ENCODE measurements around the gene GJD3.

Gene GJD3

DNA sequence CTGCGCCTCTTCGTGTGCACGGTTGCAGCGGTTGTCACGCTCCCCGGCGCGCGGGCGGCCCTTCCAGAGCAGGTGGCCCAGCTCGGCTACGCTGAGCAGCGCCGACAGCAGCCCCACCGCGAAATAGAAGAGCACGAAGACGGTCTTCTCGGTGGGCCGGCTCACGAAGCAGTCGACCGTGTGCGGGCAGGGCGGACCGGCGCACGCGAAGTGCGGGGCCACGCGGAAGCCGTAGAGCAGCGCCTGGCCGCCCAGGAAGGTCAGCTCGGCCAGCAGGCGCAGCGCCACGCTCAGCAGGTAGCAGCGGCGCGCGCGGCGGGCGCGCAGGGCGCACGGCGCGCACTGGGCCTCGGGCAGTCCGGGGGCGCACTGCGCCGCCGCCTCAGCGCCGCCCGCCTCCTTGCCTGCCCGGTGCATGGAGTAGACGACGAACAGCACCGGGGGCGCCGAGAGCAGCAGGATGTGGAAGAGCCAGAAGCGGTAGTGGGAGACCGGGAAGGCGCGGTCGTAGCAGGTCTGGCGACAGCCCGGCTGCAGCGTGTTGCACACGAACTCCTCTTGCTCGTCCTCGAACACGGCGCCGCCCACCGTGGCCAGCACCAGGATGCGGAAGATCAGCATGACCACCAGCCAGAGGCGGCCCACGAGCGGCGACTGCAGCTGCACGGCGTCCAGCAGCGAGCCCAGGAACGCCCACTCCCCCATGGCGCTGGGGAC, 1.3 kb downstream of the GJD3 start:
- H3K27me3 ChIP-seq (ENCODE audit: low read depth): no peaks in the 10 kb centered on the region
- peaks cover 2% of the 10 kb centered on the region; the same call in 1 of the 2 replicates for H3K4me1 ChIP-seq
- in situ Hi-C loops (cut with MboI; ENCODE audit: low sequenced_read_pairs): loop anchor here (5.0 kb wide), 1 partner anchor 169 kb away; no protein-coding TSS in a partner anchor
- peak in 1 of 2 experiments; percentile 32 for DNase-seq (ENCODE audit: low spot score in 2 of 2)
- H3K9me3 ChIP-seq: no peaks in the 10 kb centered on the region
- no peaks in the 10 kb centered on the region for H3K36me3 ChIP-seq (replicated peaks)
- H3K4me3 ChIP-seq: peak overlapping the region; percentile 33

GRCh38 chr17:40362696-40363110, 1.8 kb downstream of the GJD3 start:
- H3K4me1 ChIP-seq: peaks cover 2% of the 10 kb centered on the region; the same call in 1 of the 2 replicates
- no peaks in the 10 kb centered on the region for H3K27me3 ChIP-seq (ENCODE audit: low read depth)
- no peaks in the 10 kb centered on the region for H3K36me3 ChIP-seq (replicated peaks)
- no peaks in the 10 kb centered on the region for H3K9me3 ChIP-seq
- in situ Hi-C loops (cut with MboI; ENCODE audit: low sequenced_read_pairs): loop anchor here (5.0 kb wide), 1 partner anchor 170 kb away; no protein-coding TSS in a partner anchor
- DNase-seq (ENCODE audit: low spot score in 2 of 2): peak; percentile 69 to 88
- H3K4me3 ChIP-seq: peak overlapping the region; percentile 33

DNA sequence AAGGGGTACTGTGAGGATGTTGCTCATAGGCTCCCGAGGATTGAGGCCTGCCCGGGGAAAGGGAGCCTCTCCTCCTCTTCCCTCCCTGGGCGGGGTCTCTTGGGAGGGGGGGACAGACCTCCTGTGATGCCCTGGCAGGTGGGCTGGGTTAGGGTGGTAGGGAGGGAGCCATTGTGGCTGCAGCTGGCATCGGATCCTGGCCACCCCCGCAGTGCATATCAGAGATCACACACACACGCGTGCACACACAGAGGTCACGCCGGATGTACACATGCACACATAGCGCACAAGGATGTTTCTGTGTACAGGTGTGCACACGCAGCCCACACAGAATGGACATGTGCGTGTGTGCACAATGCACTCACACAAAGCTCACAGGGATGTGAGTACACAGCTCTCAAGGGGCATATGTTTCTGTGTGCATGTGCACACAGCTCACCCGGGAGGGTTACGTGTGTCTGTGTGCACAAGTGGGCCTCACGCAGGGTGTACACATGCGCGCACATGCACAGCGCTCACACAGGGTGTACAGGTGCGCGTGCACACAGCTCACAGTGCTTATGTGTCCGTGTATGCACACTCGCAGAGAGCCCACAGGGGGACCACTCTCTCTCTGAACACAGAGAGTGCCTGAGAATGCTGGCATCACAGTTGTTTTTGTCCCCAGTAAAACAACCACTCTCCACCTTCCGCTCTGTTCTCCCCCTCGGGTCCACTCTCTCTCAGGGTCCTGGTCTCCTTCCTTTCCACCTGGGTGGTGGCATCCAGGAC, 2.4 kb downstream of the GJD3 start:
- Histone ChIP-seq H3K4me3 (peak overlapping the region; percentile 33), H3K27me3 (ENCODE audit: low read depth) (no peaks in the 10 kb centered on the region), H3K36me3 (replicated peaks) (no peaks in the 10 kb centered on the region), H3K9me3 (no peaks in the 10 kb centered on the region), H3K4me1 (peaks cover 2% of the 10 kb centered on the region; the same call in 1 of the 2 replicates)
- in situ Hi-C loops (cut with MboI; ENCODE audit: low sequenced_read_pairs): loop anchor here (5.0 kb wide), 1 partner anchor 170 kb away; no protein-coding TSS in a partner anchor
- no peak for DNase-seq (ENCODE audit: low spot score in 2 of 2)

GRCh38 chr17:40361063-40361924, 3.2 kb downstream of the GJD3 start:
- DNase-seq (ENCODE audit: low spot score in 2 of 2): no peak
- Histone ChIP-seq H3K4me3 (no peak overlapping the region), H3K4me1 (peaks cover 2% of the 10 kb centered on the region; the same call in 1 of the 2 replicates), H3K9me3 (no peaks in the 10 kb centered on the region), H3K27me3 (ENCODE audit: low read depth) (no peaks in the 10 kb centered on the region), H3K36me3 (replicated peaks) (no peaks in the 10 kb centered on the region)
- in situ Hi-C loops (cut with MboI; ENCODE audit: low sequenced_read_pairs): loop anchor here (5.0 kb wide), 1 partner anchor 171 kb away; no protein-coding TSS in a partner anchor

DNA sequence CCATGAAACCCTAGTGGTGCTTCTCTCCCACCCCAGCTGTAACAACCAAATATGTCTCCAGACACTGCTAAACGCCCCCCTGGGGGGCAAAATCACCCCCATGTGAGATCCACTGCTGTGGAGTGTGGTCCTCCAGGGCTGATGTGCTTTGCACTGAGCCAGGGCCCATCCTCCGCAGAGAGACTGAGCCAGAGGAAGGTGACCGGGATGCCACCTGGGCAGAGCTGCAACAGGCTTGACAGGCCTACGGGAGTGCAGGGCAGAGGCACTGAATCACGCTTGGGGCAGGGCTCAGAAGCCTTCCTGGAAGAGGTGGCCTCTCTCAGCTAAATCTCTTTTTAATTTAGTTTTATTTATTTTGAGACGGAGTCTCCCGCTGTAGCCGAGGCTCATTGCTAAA, 4.4 kb downstream of the GJD3 start:
- Histone ChIP-seq H3K4me3 (no peak overlapping the region), H3K36me3 (replicated peaks) (peaks cover 5% of the 10 kb centered on the region), H3K4me1 (peaks cover 2% of the 10 kb centered on the region; the same call in 1 of the 2 replicates), H3K27me3 (ENCODE audit: low read depth) (no peaks in the 10 kb centered on the region), H3K9me3 (no peaks in the 10 kb centered on the region)
- DNase-seq (ENCODE audit: low spot score in 2 of 2): no peak
- in situ Hi-C loops (cut with MboI; ENCODE audit: low sequenced_read_pairs): loop anchor here (5.0 kb wide), 1 partner anchor 172 kb away; no protein-coding TSS in a partner anchor

GRCh38 chr17:40358323-40359038, 6.1 kb downstream of the GJD3 start:
- DNase-seq (ENCODE audit: low spot score in 2 of 2): peak; percentile 83 to 93
- Histone ChIP-seq H3K4me1 (peaks cover 2% of the 10 kb centered on the region; the same call in 1 of the 2 replicates), H3K27me3 (ENCODE audit: low read depth) (no peaks in the 10 kb centered on the region), H3K9me3 (no peaks in the 10 kb centered on the region), H3K36me3 (replicated peaks) (peaks cover 6% of the 10 kb centered on the region), H3K4me3 (no peak overlapping the region)
- in situ Hi-C loops (cut with MboI; ENCODE audit: low sequenced_read_pairs): no loop called here

DNA sequence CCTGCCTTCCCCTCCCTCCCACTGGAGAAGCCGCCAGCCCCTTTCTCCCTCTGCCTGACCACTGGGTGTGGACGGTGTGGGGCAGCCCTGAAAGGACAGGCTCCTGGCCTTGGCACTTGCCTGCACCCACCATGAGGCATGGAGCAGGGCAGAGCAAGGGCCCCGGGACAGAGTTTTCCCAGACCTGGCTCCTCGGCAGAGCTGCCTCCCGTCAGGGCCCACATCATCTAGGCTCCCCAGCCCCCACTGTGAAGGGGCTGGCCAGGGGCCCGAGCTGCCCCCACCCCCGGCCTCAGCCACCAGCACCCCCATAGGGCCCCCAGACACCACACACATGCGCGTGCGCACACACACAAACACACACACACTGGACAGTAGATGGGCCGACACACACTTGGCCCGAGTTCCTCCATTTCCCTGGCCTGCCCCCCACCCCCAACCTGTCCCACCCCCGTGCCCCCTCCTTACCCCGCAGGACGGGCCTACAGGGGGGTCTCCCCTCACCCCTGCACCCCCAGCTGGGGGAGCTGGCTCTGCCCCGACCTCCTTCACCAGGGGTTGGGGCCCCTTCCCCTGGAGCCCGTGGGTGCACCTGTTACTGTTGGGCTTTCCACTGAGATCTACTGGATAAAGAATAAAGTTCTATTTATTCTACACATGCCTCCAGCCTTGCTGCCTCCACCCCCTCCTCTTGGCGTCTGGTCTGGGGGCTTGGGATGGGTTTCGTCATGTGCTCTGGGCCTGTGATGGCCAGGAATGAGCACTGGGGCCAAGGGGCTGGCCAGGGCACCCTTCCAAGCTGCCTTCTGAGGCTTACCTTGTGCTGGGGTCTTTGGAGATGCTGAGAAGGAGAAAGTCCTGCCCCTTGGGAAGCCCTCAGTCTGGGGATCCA, 7.3 kb downstream of the GJD3 start:
- Histone ChIP-seq H3K4me1 (peaks cover 2% of the 10 kb centered on the region; the same call in 1 of the 2 replicates), H3K36me3 (replicated peaks) (peaks cover 6% of the 10 kb centered on the region), H3K27me3 (ENCODE audit: low read depth) (no peaks in the 10 kb centered on the region), H3K9me3 (no peaks in the 10 kb centered on the region), H3K4me3 (no peak overlapping the region)
- in situ Hi-C loops (cut with MboI; ENCODE audit: low sequenced_read_pairs): no loop called here
- no peak for DNase-seq (ENCODE audit: low spot score in 2 of 2)

DNA sequence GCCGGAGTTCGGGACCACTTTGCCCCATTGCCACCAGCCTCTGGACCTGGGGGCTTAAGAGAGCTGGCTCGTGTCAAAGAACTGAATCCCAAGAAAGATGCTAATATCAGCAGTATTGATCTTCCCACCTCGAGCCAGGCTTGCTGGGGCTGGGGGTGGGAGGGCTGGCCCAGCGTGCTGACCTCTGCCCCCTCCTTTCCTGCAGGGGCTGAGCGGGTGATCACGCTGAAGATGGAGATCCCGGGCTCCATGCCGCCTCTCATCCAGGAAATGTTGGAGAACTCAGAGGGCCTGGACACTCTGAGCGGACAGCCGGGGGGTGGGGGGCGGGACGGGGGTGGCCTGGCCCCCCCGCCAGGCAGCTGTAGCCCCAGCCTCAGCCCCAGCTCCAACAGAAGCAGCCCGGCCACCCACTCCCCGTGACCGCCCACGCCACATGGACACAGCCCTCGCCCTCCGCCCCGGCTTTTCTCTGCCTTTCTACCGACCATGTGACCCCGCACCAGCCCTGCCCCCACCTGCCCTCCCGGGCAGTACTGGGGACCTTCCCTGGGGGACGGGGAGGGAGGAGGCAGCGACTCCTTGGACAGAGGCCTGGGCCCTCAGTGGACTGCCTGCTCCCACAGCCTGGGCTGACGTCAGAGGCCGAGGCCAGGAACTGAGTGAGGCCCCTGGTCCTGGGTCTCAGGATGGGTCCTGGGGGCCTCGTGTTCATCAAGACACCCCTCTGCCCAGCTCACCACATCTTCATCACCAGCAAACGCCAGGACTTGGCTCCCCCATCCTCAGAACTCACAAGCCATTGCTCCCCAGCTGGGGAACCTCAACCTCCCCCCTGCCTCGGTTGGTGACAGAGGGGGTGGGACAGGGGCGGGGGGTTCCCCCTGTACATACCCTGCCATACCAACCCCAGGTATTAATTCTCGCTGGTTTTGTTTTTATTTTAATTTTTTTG, 8.5 kb downstream of the GJD3 start:
- H3K4me3 ChIP-seq: no peak overlapping the region
- in situ Hi-C loops (cut with MboI; ENCODE audit: low sequenced_read_pairs): no loop called here
- DNase-seq (ENCODE audit: low spot score in 2 of 2): no peak
- H3K27me3 ChIP-seq (ENCODE audit: low read depth): no peaks in the 10 kb centered on the region
- H3K4me1 ChIP-seq: peaks cover 2% of the 10 kb centered on the region; the same call in 1 of the 2 replicates
- peaks cover 6% of the 10 kb centered on the region for H3K36me3 ChIP-seq (replicated peaks)
- no peaks in the 10 kb centered on the region for H3K9me3 ChIP-seq

DNA sequence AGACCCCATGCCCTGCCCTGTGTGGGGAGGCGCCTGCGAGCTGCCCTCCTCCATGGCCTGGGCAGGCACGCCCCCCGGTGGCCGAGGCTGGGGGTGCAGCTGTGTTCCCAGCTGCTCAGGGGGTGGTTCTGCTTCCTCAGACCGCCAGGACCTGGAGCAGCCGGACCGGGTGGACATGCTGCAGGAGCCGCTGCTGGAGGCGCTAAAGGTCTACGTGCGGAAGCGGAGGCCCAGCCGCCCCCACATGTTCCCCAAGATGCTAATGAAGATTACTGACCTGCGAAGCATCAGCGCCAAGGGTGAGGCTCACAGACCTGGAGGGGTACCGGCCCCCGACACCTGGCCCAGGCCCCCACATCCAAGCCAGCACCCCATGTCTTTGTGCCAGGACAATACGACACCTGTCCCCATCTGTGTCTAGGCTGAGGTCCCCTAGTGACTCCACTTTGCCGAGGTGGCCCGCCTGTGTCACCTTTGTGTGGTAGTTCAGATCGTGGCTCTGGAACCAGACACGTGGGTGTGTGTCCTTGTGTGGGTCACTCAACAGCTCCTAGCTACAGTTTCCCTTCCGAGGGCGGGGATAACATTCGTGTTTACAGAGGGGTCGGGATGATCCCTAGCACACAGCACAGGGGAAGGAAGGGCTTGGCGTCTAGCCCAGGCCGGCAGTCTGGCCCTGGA, 9.3 kb downstream of the GJD3 start:
- H3K27me3 ChIP-seq (ENCODE audit: low read depth): no peaks in the 10 kb centered on the region
- no peaks in the 10 kb centered on the region for H3K9me3 ChIP-seq
- H3K4me3 ChIP-seq: no peak overlapping the region
- H3K4me1 ChIP-seq: peaks cover 9% of the 10 kb centered on the region
- DNase-seq (ENCODE audit: low spot score in 2 of 2): peak; percentile 5 to 86
- in situ Hi-C loops (cut with MboI; ENCODE audit: low sequenced_read_pairs): no loop called here
- H3K36me3 ChIP-seq (replicated peaks): peaks cover 6% of the 10 kb centered on the region

DNA sequence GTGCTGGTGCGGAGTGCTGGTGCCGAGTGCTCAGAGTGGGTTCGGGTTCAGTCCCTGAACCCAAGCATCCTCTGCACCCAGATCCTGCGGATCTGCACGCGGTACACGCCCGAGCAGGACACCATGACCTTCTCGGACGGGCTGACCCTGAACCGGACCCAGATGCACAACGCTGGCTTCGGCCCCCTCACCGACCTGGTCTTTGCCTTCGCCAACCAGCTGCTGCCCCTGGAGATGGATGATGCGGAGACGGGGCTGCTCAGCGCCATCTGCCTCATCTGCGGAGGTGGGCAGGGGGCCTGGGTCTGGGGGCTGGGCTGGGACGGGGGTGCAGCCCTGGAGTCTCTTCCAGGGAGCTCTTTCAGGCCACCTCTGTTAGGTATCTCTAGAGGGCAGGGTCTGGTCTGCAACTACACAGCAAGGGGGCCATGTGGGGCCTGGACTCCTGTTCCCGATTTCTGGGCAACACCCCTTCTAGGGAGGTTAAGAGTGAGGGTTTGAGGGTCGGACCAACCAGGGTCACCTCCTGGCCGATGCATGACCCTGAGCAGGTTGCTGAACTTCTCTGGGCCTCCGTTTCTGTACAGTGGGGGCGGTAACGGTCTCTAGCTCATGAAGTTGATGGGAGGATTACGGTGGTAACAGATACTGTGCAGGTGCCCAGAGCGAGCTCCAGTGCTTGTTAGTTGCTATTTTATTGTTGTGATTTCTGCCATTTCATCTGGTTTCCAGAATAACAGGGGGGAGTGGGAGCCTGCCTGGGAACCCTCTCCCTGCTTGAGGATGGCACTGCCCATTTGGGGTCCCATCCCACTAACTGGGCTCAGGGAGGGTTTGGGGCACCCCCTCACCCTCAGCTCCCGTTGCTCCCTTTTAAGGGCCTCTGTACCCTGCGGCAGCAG, 10.1 kb downstream of the GJD3 start:
- no peak overlapping the region for H3K4me3 ChIP-seq
- no peak for DNase-seq (ENCODE audit: low spot score in 2 of 2)
- in situ Hi-C loops (cut with MboI; ENCODE audit: low sequenced_read_pairs): loop anchor here (5.0 kb wide), 1 partner anchor 52 kb away; no protein-coding TSS in a partner anchor
- peaks cover 6% of the 10 kb centered on the region for H3K36me3 ChIP-seq (replicated peaks)
- H3K9me3 ChIP-seq: no peaks in the 10 kb centered on the region
- no peaks in the 10 kb centered on the region for H3K27me3 ChIP-seq (ENCODE audit: low read depth)
- peaks cover 12% of the 10 kb centered on the region for H3K4me1 ChIP-seq

All from HAP-1 (cell line).